Endodermal cell (in vitro differentiated cells): Measurements from ENCODE around the gene TMCO4. TPM values are rescaled to one million over a fixed set of nuclear protein-coding genes. Genes with fewer than 3 reads are reported as not detected.

ENCODE experiments used
- DNase-seq: peaks from one replicate; pipeline ENCODE4 v3.0.0-alpha.2; 2017
- H3K27ac ChIP-seq: 2 replicates; pipeline ENCODE4 v1.5.1; 2013; ENCODE audit warnings: mild to moderate bottlenecking, low read depth, low read length, moderate library complexity
- H3K27me3 ChIP-seq: 2 replicates; pipeline ENCODE4 v1.6.1; 2013; ENCODE audit warnings: mild to moderate bottlenecking, low read length, moderate library complexity; ENCODE audit not compliant: insufficient read depth, control insufficient read depth, poor library complexity, severe bottlenecking
- H3K36me3 ChIP-seq: 2 replicates; pipeline ENCODE4 v1.7.0; 2013; ENCODE audit warnings: mild to moderate bottlenecking, low read length, moderate library complexity; ENCODE audit not compliant: control insufficient read depth, insufficient read depth
- H3K4me1 ChIP-seq: one replicate; pipeline ENCODE4 v1.7.0; 2013; ENCODE audit warnings: low read length; ENCODE audit not compliant: control insufficient read depth, insufficient read depth
- H3K4me3 ChIP-seq: 2 replicates; pipeline ENCODE4 v1.5.1; 2013; ENCODE audit warnings: mild to moderate bottlenecking, low read length, moderate library complexity
- H3K9ac ChIP-seq: 2 replicates; pipeline ENCODE4 v1.6.1; 2013; ENCODE audit warnings: mild to moderate bottlenecking, low read length, moderate library complexity; ENCODE audit not compliant: poor library complexity, severe bottlenecking; ENCODE audit errors: extremely low read depth
- H3K9me3 ChIP-seq: 2 replicates; pipeline ENCODE4 v1.6.1; 2013; ENCODE audit warnings: mild to moderate bottlenecking, low read length, moderate library complexity; ENCODE audit not compliant: control insufficient read depth
- H3K27ac Mint-ChIP-seq: 2 replicates; pipeline ENCODE4 v1.8.0; 2020; ENCODE audit warnings: mixed read lengths
- H3K27me3 Mint-ChIP-seq: 2 replicates; pipeline ENCODE4 v1.8.0; 2021; ENCODE audit warnings: mild to moderate bottlenecking, mixed read lengths; ENCODE audit not compliant: insufficient read depth
- H3K36me3 Mint-ChIP-seq: 2 replicates; pipeline ENCODE4 v1.8.0; 2020; ENCODE audit warnings: low read depth, mixed read lengths
- H3K4me1 Mint-ChIP-seq: 2 replicates; pipeline ENCODE4 v1.8.0; 2020; ENCODE audit warnings: mixed read lengths
- H3K4me3 Mint-ChIP-seq: 2 replicates; pipeline ENCODE4 v1.8.0; 2020; ENCODE audit warnings: mild to moderate bottlenecking, moderate library complexity, mixed read lengths
- H3K9me3 Mint-ChIP-seq: 2 replicates; pipeline ENCODE4 v1.8.0; 2020; ENCODE audit warnings: mild to moderate bottlenecking, mixed read lengths
- CTCF ChIP-seq: fragments of 200-600 bp; sonication (generic); conservative IDR thresholded peaks from 2 replicates; pipeline ENCODE4 v1.5.0; 2021; ENCODE audit warnings: antibody characterized with exemption, mild to moderate bottlenecking
- WGBS, 2 experiments: methylation state at CpG; one replicate each; pipeline versions ENCODE4 v1.1.5 to v1.1.7; 2013; ENCODE audit warnings: missing lambda C conversion rate in 2 of 2, mixed read lengths in 1 of 2; ENCODE audit not compliant: insufficient coverage in 1 of 2, insufficient read length in 1 of 2; 5-methylcytosine and 5-hydroxymethylcytosine counted together
- total RNA-seq, 2 donors: library from RNA; stranded (reverse); fragmentation: NEBNext Ultra II Directional in 1 of 2; extraction: Animal tissue kit (Norgen Biotek cat#: 25700) in 1 of 2; gene quantifications; 2 replicates in 1 of 2; 3 replicates in 1 of 2; pipeline ENCODE4 v1.2.1, GENCODE V29; 2021

TMCO4 gene
- total RNA-seq, 2 donors from 2014 or later, result 6.2 to 6.6 TPM

GRCh38 chr1:19764848-19765247, 34.9 kb downstream of the TMCO4 start:
- H3K4me3 ChIP-seq, result no peak overlapping the region
- no peaks in the 10 kb centered on the region for H3K27me3 ChIP-seq
- H3K4me1 ChIP-seq, result peaks cover 16% of the 10 kb centered on the region
- Mint-ChIP-seq H3K4me1 (peaks cover 32% of the 10 kb centered on the region), H3K36me3 (no peaks in the 10 kb centered on the region), H3K9me3 (no peaks in the 10 kb centered on the region), H3K4me3 (no peak overlapping the region), H3K27me3 (peaks cover 2% of the 10 kb centered on the region), H3K27ac (no peak overlapping the region)
- H3K36me3 ChIP-seq, result no peaks in the 10 kb centered on the region
- H3K9me3 ChIP-seq, result no peaks in the 10 kb centered on the region
- WGBS, 2 experiments, result 72 to 86% methylated on average over 2 to 5 of the region's 5 CpGs
- H3K27ac ChIP-seq, result no peak overlapping the region
- no peak overlapping the region for H3K9ac ChIP-seq
- no peak for TF ChIP-seq CTCF
- no peak for DNase-seq

- Mint-ChIP-seq H3K27ac (no peak overlapping the region), H3K4me3 (no peak overlapping the region), H3K9me3 (peaks cover under 1% of the 10 kb centered on the region), H3K36me3 (no peaks in the 10 kb centered on the region), H3K27me3 (peaks cover 2% of the 10 kb centered on the region), H3K4me1 (peaks cover 16% of the 10 kb centered on the region)
- H3K27me3 ChIP-seq, result no peaks in the 10 kb centered on the region
- peak; percentile 88 for DNase-seq
- no peak overlapping the region for H3K9ac ChIP-seq
- H3K4me1 ChIP-seq, result peaks cover 10% of the 10 kb centered on the region
- TF ChIP-seq CTCF, result peak; percentile 88
- H3K4me3 ChIP-seq, result no peak overlapping the region
- H3K9me3 ChIP-seq, result no peaks in the 10 kb centered on the region
- no peak overlapping the region for H3K27ac ChIP-seq
- WGBS, 2 experiments, result 37 to 64% methylated on average over 6 to 11 of the region's 11 CpGs
- H3K36me3 ChIP-seq, result no peaks in the 10 kb centered on the region
These were observed 37.4 kb downstream of the TMCO4 start for GRCh38 chr1:19762175-19762779.

GRCh38 chr1:19759740-19760089, 40.0 kb downstream of the TMCO4 start:
- H3K36me3 ChIP-seq, result no peaks in the 10 kb centered on the region
- no peak for TF ChIP-seq CTCF
- Mint-ChIP-seq H3K4me1 (no peaks in the 10 kb centered on the region), H3K36me3 (no peaks in the 10 kb centered on the region), H3K4me3 (no peak overlapping the region), H3K9me3 (peaks cover 3% of the 10 kb centered on the region), H3K27ac (no peak overlapping the region), H3K27me3 (peaks cover 2% of the 10 kb centered on the region)
- no peaks in the 10 kb centered on the region for H3K9me3 ChIP-seq
- H3K27ac ChIP-seq, result no peak overlapping the region
- H3K4me1 ChIP-seq, result peaks cover under 1% of the 10 kb centered on the region
- no peak overlapping the region for H3K4me3 ChIP-seq
- no peaks in the 10 kb centered on the region for H3K27me3 ChIP-seq
- no peak overlapping the region for H3K9ac ChIP-seq
- WGBS, 2 experiments, result 60 to 63% methylated on average over 1 of the region's 1 CpG
- DNase-seq, result no peak
